ENCODE results near the gene SUPT5H.

Gene SUPT5H

DNA sequence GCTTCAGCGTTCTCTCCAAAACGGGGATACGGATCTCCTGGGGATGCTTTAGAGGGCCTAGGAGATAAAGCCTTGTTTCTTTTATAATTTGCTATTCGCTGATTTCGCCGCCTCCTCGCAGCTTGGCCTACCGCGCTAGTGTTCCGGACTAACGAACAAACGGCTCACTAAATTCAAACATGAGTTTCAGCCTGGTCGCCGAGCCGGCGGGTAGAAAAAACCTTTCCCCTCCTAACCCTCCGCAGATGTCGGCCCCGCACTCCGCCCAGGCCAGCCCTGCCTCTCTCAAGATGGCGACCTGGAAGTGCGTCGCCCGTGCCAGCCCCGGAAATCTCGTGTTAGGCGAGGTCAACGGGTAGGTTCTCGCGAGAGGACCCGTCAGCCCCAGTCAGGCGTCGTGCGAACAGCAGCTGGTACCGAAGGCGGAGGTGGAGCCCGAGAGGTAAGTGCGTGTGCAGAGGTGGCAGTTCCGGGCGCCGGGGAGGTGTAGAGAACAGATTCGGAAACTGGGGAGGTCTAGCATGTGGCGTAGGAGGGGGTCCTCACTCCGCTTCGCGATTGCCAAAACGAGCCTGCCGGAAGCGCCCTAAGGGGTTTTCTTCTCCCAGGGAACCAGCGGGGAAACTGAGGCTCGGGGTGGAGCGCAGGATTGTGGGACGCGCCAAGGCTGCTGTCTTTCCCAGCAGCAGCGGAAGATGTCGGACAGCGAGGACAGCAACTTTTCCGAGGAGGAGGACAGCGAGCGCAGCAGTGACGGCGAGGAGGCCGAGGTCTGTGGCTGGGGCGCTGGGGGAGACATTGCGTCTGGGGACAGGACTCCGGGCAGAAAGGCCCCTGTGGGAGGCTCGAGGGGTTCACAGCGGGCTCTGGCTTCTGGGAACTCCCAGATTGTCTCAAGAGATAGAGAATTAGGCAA, at the start of gene SUPT5H:
TSS of gene SUPT5H (plus strand) at position 387 of the 916 bp plus-strand sequence. CDS start at position 696, 309 bp downstream.
- peaks cover 43% of the 10 kb centered on the region for H3K4me1 Mint-ChIP-seq (ENCODE audit: low read depth)
- H3K4me3 Mint-ChIP-seq, result peak within 1 kb of the TSS; percentile 100
- H3K9me3 Mint-ChIP-seq, result no peaks in the 10 kb centered on the region
- no peaks in the 10 kb centered on the region for H3K27me3 Mint-ChIP-seq
- H3K36me3 Mint-ChIP-seq (ENCODE audit: low read depth), result peaks cover 59% of the 10 kb centered on the region
- DNase-seq, result peak; percentile 95
- H3K27ac Mint-ChIP-seq, result peak within 1 kb of the TSS; percentile 99

DNA sequence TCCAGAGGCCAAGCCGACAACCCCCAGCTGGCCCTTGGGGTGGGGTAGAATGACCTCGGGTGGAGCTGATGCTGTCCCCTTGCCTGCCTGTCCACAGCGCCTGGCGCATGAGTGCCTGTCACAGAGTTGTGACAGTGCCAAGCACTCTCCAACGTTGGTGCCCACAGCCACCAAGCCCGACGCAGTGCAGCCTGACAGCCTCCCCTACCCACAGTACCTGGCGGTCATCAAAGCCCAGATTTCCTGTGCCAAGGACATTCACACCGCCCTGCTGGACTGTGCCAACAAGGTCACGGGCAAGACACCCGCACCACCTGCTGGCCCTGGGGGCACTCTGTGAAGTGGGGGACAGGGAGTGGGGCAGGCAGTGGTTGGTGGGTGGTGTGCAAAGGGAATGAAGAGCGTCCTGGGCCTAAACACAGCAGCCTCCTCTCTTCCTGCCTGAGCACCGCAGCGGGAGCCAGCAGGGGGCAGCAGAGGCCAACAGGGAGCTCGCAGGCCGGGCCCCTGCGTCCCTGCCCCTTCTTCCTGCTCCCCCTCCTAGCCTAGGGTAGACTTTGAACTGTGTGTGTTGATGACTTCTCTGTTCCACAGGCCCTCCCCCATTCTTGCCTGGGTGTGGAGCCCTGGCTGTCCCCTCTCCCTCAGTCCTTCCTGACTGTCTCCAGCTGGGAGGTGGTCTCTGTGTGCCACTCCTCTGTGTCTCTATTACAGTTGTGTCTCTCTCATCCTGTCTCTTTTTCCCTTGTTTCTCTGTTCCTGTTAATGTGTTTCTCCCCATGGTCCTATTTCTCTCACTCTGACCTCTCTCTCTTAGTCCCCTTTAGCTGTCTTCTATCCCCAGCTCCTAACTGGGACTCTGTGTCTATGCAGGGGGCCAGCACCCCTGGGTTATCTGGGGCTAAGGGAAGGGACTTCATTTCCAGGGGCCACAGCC, 47.8 kb upstream of the SUPT5H start:
- no peaks in the 10 kb centered on the region for H3K27me3 Mint-ChIP-seq
- peak; percentile 96 for DNase-seq
- H3K36me3 Mint-ChIP-seq (ENCODE audit: low read depth), result peaks cover 41% of the 10 kb centered on the region
- H3K27ac Mint-ChIP-seq, result peak overlapping the region; percentile 98
- H3K4me3 Mint-ChIP-seq, result peak overlapping the region; percentile 47
- peaks cover 72% of the 10 kb centered on the region for H3K4me1 Mint-ChIP-seq (ENCODE audit: low read depth)
- H3K9me3 Mint-ChIP-seq, result no peaks in the 10 kb centered on the region

DNA sequence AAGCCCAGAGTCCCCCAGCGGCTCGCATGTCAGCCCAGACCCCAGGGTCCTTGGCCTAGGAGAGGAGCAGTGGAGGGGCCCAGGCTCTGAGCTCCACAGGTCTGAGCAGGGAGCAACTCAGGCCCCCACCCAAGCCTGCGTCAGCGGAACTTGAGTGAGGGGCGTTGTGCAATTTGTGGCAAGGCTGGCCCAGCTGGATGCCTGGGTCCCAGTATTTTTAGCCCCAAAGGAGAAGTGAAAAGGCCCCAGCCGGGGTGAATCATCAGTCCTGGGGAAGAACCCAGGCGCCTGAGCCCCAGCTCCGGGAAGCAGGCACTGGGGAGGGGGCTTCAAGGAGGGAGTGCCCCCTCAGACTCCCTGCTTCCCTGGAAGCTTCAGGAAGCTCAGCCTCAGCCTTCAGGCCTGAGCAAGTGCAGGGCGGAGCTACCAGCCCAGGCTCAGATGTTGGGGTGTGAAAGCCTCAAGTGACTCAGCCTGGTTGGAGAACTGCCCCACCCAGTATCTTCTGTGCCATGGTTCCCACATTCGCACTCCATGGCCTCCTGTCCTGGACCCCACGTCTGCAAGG, 47.0 kb upstream of the SUPT5H start:
- H3K4me3 Mint-ChIP-seq, result peak overlapping the region; percentile 47
- peak; percentile 70 for DNase-seq
- peaks cover 70% of the 10 kb centered on the region for H3K4me1 Mint-ChIP-seq (ENCODE audit: low read depth)
- no peaks in the 10 kb centered on the region for H3K9me3 Mint-ChIP-seq
- H3K27ac Mint-ChIP-seq, result peak overlapping the region; percentile 98
- peaks cover 36% of the 10 kb centered on the region for H3K36me3 Mint-ChIP-seq (ENCODE audit: low read depth)
- no peaks in the 10 kb centered on the region for H3K27me3 Mint-ChIP-seq

DNA sequence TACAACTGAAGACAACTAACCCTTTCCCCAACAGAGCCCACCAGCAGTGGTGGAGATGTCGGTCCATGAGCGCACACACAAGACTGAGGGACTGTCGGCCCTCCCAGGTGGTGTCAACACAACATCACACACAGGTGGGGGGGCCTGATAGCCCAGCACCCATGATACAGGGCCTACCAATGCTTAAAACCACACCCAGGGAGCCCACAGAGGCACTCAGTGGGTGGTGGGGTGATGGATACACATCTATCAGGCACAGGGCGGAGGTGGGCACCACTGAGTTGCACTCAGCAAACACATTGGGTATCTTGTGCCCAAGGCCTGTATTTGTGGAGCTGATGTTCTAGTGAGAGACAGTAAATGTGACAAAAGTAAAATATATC, 45.7 kb upstream of the SUPT5H start:
- no peak for DNase-seq
- Mint-ChIP-seq H3K9me3 (no peaks in the 10 kb centered on the region), H3K36me3 (ENCODE audit: low read depth) (peaks cover 26% of the 10 kb centered on the region), H3K27ac (peak overlapping the region; percentile 98), H3K4me3 (peak overlapping the region; percentile 3), H3K4me1 (ENCODE audit: low read depth) (peaks cover 74% of the 10 kb centered on the region), H3K27me3 (no peaks in the 10 kb centered on the region)

DNA sequence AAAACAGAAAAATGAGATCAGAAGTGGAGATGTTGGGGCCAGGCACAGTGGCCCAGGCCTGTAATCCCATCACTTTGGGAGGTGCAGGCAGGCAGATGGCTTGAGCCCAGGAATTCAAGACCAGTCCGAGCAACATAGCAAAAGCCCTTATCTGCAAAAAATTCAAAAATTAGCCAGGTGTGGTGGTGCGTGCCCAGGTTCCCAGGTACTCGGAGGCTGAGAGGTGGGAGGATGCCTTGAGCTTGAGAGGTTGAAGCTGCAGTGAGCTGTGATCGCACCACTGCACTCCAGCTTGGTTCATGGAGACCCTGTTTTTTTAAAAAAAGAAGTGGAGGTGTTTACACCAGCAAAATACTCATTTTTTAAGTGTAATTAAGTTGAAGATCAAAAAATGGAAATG, 45.3 kb upstream of the SUPT5H start:
- Mint-ChIP-seq H3K9me3 (no peaks in the 10 kb centered on the region), H3K36me3 (ENCODE audit: low read depth) (peaks cover 22% of the 10 kb centered on the region), H3K27ac (peak overlapping the region; percentile 98), H3K27me3 (no peaks in the 10 kb centered on the region), H3K4me3 (no peak overlapping the region), H3K4me1 (ENCODE audit: low read depth) (peaks cover 76% of the 10 kb centered on the region)
- DNase-seq, result no peak

DNA sequence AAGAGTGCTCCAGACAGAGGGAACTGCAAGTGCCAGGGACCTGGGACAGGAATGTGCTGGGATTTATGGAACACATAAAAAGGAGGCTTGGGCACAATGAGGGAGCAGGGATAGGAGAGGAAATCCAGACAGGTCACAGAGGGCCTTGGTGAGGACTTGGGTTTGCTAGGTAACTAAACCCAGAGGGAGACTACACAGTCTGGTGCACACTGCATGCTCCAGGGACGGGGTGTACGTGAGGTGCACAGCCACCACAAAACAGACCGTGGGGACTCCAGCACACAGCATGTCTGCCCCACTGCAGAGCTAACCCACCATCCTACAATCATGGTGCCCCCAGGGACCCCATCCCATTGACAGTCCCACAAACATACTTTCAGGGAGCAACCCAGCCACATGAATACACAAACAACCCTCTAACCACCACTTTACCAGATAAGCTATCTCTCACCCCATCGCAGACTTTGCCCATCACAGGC, 44.3 kb upstream of the SUPT5H start:
- Mint-ChIP-seq H3K27ac (peak overlapping the region; percentile 99), H3K4me1 (ENCODE audit: low read depth) (peaks cover 82% of the 10 kb centered on the region), H3K4me3 (peak overlapping the region; percentile 80), H3K27me3 (no peaks in the 10 kb centered on the region), H3K9me3 (no peaks in the 10 kb centered on the region), H3K36me3 (ENCODE audit: low read depth) (peaks cover 13% of the 10 kb centered on the region)
- no peak for DNase-seq

DNA sequence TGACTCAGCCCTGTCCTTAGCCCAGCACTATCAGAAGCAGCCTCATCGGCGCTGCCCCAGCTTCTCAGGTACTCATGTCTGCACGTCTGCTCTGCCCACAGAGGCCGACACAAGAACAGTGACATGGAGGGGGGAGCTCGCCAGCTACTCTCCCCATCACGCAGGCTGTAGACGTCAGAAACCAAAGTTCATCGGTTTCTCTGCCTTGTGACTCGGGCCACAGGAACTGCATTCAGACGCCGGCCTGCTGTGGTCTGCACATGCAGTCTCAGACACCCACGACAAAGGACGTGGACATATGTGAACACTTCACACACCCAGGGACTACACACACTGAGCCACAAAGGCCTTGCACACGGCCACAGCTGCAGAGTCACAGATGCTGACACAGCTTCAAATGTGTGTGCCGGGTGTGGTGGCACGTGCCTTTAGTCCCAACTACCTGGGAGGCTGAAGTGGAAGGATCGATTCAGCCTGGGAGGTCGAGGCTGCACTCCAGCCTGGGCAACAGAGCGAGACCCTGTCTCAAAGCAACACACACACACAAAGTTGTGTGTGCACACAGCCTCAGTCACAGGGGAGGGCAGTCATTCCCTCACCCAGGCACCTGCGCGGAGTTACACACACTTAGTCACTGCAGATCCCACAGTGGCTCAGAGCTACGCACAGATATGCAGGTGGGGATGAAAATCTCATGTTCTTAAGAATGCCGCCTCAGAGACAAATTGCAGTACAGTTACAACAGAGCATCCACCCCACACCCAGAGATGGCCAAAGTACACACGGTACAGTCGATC, 43.6 kb upstream of the SUPT5H start:
- Mint-ChIP-seq H3K27me3 (no peaks in the 10 kb centered on the region), H3K4me3 (peak overlapping the region; percentile 80), H3K36me3 (ENCODE audit: low read depth) (peaks cover 14% of the 10 kb centered on the region), H3K4me1 (ENCODE audit: low read depth) (peaks cover 84% of the 10 kb centered on the region), H3K9me3 (no peaks in the 10 kb centered on the region), H3K27ac (peak overlapping the region; percentile 99)
- DNase-seq, result peak; percentile 81

DNA sequence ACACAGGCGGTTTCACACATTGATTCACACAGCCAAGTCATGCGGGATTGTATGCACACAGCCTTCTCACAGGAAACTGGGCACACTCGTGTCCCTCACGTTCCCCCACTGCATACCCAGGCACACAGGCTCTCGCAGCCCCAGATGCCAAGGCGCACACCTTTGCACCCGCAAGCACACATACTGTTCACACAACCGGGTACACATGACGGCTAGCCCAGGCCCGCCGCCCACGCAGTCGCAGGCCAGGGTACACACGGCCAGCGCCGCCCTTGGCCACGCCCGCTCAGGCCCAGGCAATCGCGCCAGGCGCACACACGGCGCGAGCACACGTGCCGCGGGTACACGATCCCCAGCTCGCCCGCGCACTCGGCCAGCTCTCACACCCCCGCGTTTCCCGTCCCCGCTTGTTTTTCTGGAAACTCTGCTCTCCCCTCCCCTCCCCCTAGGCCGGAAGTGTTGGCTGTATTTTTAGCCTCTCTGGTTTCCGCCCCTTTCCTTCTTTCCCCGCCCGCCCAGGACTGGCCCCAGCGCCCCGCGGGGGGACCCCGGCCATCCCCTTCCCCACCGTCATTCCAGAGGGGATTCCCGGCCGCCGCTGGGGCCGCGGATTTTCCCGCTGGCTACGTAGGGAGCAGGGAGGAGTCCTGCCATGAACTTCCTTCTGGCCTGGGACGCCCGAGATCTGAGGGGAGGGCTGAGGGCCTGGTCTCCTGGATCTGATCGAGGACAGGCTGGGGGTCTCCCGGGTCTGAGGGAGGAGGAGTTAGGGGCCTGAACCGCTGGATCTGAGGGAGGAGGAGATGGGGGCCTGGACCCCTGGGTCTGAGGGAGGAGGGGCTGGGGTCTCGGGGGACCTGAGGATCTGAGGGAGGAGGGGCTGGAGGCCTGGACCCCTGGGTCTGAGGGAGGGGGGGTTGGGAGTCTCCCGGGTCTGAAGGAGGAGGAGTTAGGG, 42.8 kb upstream of the SUPT5H start:
- Mint-ChIP-seq H3K4me3 (peak overlapping the region; percentile 80), H3K27ac (peak overlapping the region; percentile 99), H3K36me3 (ENCODE audit: low read depth) (peaks cover 23% of the 10 kb centered on the region), H3K27me3 (no peaks in the 10 kb centered on the region), H3K4me1 (ENCODE audit: low read depth) (peaks cover 77% of the 10 kb centered on the region), H3K9me3 (no peaks in the 10 kb centered on the region)
- peak; percentile 86 for DNase-seq

DNA sequence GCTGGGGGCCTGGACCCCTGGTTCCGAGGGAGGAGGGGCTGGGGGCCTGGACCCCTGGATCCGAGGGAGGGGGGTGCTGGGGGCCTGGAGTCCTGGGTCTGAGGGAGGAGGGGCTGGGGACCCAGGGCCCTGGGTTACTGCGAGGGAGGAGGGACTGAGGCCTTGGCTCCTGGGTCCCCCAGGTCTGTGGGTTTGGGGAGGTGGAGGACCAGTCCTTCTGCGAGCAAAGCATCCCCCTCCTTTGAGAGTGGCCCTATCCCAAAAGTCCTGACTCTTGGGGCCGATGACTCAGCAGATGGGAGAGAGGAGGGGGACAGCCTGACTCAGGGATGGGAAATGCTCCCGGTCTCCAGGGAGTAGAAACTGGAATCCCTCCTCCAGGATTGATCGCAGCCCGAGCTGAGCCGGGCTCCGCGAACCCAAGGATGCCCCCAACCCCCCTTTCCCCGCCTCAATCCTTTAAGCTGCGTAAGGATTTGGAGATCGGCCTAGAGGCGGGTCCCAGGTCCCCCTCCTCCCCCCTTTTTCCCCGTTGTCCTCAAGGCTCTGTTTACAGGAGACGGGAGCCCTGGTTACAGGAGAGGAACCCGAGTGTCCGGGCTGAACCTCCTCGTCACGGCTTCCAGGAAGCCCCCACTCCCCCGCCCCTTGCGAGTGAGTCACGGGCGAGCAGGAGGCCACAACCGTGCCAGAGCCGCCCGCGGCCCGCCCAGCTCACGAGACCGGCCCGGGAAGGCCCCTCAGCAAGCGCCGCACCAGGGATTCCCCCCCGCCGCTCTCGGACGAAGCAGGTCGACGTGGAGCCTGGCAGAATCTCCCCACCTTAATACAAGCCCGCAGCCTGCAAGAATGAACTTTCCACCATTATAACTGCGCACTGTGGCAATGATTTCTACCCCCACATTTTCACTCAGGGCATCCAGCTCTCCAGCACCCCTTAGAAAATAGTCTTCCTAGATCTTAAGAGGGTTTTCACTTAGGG, 41.8 kb upstream of the SUPT5H start:
- H3K36me3 Mint-ChIP-seq (ENCODE audit: low read depth), result peaks cover 30% of the 10 kb centered on the region

DNA sequence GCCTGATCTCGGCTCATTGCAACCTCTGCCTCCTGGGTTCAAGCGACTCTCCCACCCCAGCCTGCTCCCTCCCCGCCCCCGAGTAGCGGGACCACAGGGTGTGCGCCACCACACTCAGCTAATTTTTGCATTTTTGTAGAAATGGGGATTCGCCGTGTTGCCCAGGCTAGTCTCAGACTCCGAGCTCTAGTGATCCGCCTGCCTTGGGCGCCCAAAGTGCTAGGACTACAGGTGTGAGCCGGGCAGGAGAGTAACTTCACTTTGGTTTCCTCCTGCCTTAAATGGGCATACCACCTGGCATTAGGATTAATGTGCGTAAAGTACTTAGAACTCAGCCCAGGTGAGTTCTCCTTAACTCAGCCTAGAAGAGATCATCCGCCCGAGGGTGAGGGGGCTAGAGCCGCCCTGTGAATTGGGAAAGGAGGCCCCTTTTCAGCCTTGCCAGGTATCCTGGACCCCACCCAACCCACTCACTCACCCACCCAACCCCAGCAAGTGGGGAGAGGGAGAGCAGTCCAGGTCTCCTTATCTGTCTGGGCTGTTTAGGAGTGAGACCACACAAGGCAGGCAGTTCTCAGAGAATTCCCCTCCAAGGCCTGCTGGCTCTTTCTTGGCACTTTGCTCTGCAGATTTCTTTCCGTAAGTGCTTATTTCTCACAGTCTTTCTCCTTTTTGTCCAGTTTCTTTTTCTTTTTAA, 40.0 kb upstream of the SUPT5H start:
- Mint-ChIP-seq H3K4me3 (peak overlapping the region; percentile 96), H3K9me3 (no peaks in the 10 kb centered on the region), H3K36me3 (ENCODE audit: low read depth) (peaks cover 26% of the 10 kb centered on the region), H3K4me1 (ENCODE audit: low read depth) (peaks cover 63% of the 10 kb centered on the region), H3K27ac (peak overlapping the region; percentile 99), H3K27me3 (no peaks in the 10 kb centered on the region)
- no peak for DNase-seq

More for the DNA sequence above, 41.8 kb upstream of the SUPT5H start:
- peak; percentile 95 for DNase-seq
- peaks cover 70% of the 10 kb centered on the region for H3K4me1 Mint-ChIP-seq (ENCODE audit: low read depth)
- H3K27me3 Mint-ChIP-seq, result no peaks in the 10 kb centered on the region
- no peaks in the 10 kb centered on the region for H3K9me3 Mint-ChIP-seq
- peak overlapping the region; percentile 99 for H3K27ac Mint-ChIP-seq
- H3K4me3 Mint-ChIP-seq, result peak overlapping the region; percentile 80

DNA sequence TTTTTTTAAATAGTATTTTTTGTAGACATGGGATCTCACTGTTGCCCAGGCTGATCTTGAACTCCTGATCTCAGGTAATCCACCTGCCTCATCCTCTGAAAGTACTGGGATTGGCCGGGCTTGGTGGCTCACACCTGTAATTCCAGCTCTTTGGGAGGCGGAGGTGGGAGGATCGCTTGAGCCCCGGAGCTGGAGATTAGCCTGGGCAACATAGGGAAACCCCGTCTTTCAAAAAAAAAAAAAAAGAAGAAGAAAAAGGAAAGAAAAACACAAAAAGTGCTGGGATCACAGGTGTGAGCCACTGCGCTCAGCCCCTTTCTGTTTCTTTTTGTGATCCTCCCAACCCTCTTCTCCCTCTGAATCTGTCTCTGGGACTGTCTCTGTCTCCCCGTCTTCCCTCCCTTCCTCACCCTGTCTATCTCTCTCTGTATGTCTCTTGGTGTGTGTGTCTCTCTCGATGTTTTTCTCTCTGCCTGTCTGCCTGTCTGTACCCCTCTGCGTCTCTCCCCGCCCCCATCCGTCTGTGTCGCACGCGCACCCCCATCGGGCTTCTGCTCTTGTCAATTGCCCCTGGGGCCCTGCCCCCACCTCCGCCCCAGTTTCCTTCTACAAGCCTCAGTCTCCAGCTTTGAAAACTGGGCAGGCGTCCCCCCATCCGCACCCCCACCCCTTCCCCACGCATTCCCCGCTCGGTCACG, 39.3 kb upstream of the SUPT5H start:
- no peaks in the 10 kb centered on the region for H3K27me3 Mint-ChIP-seq
- peak overlapping the region; percentile 99 for H3K27ac Mint-ChIP-seq

More for the DNA sequence above, 39.3 kb upstream of the SUPT5H start:
- Mint-ChIP-seq H3K4me3 (peak overlapping the region; percentile 96), H3K36me3 (ENCODE audit: low read depth) (peaks cover 26% of the 10 kb centered on the region), H3K9me3 (no peaks in the 10 kb centered on the region), H3K4me1 (ENCODE audit: low read depth) (peaks cover 64% of the 10 kb centered on the region)
- peak; percentile 90 for DNase-seq

Data from activated T-cell treated with anti-CD3 and anti-CD28 coated beads, Interleukin-2, amount 50 U/mL, for 24 hours (primary cell).